Neutrophil (primary cell): Measurements from ENCODE around the gene SLC8B1.

Experiments
- H3K27ac ChIP-seq: fragments of 200-600 bp; sonication (generic); 2 replicates; pipeline ENCODE4 v1.5.1; 2016; ENCODE audit warnings: mild to moderate bottlenecking, moderate library complexity
- H3K27me3 ChIP-seq: fragments of 200-600 bp; sonication (generic); 2 replicates; pipeline ENCODE4 v1.6.0; 2016; ENCODE audit warnings: mild to moderate bottlenecking
- H3K36me3 ChIP-seq: fragments of 200-600 bp; sonication (generic); 2 replicates; pipeline ENCODE4 v1.5.1; 2017
- H3K4me1 ChIP-seq, 2 experiments: fragments of 200-600 bp in 1 of 2; sonication (generic) in 1 of 2; 1 replicate in 1 of 2; 2 replicates in 1 of 2; pipeline versions ENCODE4 v1.5.1 to v1.6.1; 2013 to 2016; ENCODE audit warnings: low read depth in 1 of 2, low read length in 1 of 2, mild to moderate bottlenecking in 1 of 2, moderate library complexity in 1 of 2; ENCODE audit not compliant: control insufficient read depth in 1 of 2, insufficient read depth in 1 of 2
- H3K4me3 ChIP-seq, 2 experiments: fragments of 200-600 bp in 1 of 2; sonication (generic) in 1 of 2; 1 replicate in 1 of 2; 2 replicates in 1 of 2; pipeline ENCODE4 v1.5.1; 2013 to 2016; ENCODE audit warnings: low read depth in 1 of 2, low read length in 1 of 2, mild to moderate bottlenecking in 1 of 2, moderate library complexity in 1 of 2
- H3K9me3 ChIP-seq: fragments of 200-600 bp; sonication (generic); 2 replicates; pipeline ENCODE4 v1.5.1; 2016
- CTCF ChIP-seq: fragments of 200-600 bp; sonication (generic); IDR thresholded peaks from 2 replicates; pipeline ENCODE4 v1.5.1; 2016; ENCODE audit warnings: antibody characterized with exemption

The SLC8B1 gene

GRCh38 chr12:113351089-113351488, 16.2 kb upstream of the SLC8B1 start:
- H3K27me3 ChIP-seq: no peaks in the 10 kb centered on the region
- no peak overlapping the region for H3K4me3 ChIP-seq
- no peaks in the 10 kb centered on the region for H3K4me1 ChIP-seq
- no peak for TF ChIP-seq CTCF
- H3K27ac ChIP-seq: no peak overlapping the region
- no peaks in the 10 kb centered on the region for H3K36me3 ChIP-seq
- no peaks in the 10 kb centered on the region for H3K9me3 ChIP-seq

GRCh38 chr12:113348849-113349536, 14.1 kb upstream of the SLC8B1 start:
- Histone ChIP-seq H3K36me3 (no peaks in the 10 kb centered on the region), H3K4me1 (no peaks in the 10 kb centered on the region), H3K4me3 (no peak overlapping the region), H3K27ac (no peak overlapping the region), H3K27me3 (no peaks in the 10 kb centered on the region), H3K9me3 (no peaks in the 10 kb centered on the region)
- no peak for TF ChIP-seq CTCF

GRCh38 chr12:113347892-113348291, 13.0 kb upstream of the SLC8B1 start:
- no peak for TF ChIP-seq CTCF
- no peaks in the 10 kb centered on the region for H3K27me3 ChIP-seq
- H3K4me1 ChIP-seq: no peaks in the 10 kb centered on the region

GRCh38 chr12:113347107-113347506, 12.2 kb upstream of the SLC8B1 start:
- Histone ChIP-seq H3K9me3 (no peaks in the 10 kb centered on the region), H3K36me3 (no peaks in the 10 kb centered on the region), H3K27ac (no peak overlapping the region), H3K4me3 (no peak overlapping the region), H3K4me1 (no peaks in the 10 kb centered on the region), H3K27me3 (no peaks in the 10 kb centered on the region)
- TF ChIP-seq CTCF: no peak

More at GRCh38 chr12:113347892-113348291, 13.0 kb upstream of the SLC8B1 start:
- no peak overlapping the region for H3K4me3 ChIP-seq
- H3K27ac ChIP-seq: no peak overlapping the region
- H3K9me3 ChIP-seq: no peaks in the 10 kb centered on the region
- H3K36me3 ChIP-seq: no peaks in the 10 kb centered on the region

- H3K4me3 ChIP-seq: no peak overlapping the region
- TF ChIP-seq CTCF: no peak
- no peaks in the 10 kb centered on the region for H3K27me3 ChIP-seq
Measured at GRCh38 chr12:113346353-113346752, 11.4 kb upstream of the SLC8B1 start.

More at GRCh38 chr12:113346353-113346752, 11.4 kb upstream of the SLC8B1 start:
- Histone ChIP-seq H3K36me3 (no peaks in the 10 kb centered on the region), H3K27ac (no peak overlapping the region), H3K9me3 (no peaks in the 10 kb centered on the region), H3K4me1 (no peaks in the 10 kb centered on the region)
